Measurements from ENCODE around the gene NUTF2. TPM values are rescaled to one million over a fixed set of nuclear protein-coding genes. Genes with fewer than 3 reads are reported as not detected.
A peak's percentile ranks its signal among the peaks of the same experiment; 100 is the strongest.

NUTF2 gene
- total RNA-seq, 1 experiment from 2014 or later, result 200 TPM

DNA sequence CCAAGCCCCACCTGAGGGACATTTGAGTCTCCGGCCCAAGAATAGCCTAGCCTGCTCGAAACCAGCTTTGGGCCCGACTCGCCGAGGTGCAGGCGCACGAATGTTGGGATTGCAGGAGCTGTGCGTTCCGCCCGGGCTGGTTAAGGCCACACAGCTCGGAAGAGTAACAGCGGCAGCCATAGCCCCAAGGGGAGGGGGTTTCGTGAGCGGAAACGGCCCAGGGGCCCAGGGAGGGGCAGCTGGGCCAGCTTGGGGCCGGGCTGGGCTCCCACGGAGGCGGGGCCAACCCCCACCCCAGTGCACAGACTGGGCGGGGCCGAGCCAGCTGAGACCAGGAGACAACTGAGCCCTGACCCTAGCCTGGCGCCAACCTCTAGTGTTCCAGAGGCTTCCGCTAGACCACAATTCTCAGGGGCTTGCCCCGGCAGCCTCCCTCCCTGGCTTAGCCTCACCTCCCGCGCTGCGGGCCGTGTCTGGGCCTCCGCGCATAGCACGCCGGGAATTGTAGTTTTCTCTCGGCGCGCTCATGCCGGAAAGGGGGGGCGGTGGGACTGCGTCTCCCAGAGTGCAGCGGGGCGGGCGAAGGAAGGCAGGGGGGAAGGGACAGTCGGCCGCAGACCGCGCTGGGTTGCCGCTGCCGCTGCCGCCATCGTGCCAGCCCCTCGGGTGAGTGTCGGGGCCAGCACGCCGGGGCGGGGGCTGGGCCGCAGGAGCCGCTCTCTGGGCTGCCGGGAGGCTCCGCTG, at the start of gene NUTF2 (continued):
- TF ChIP-seq, protein P1, sequence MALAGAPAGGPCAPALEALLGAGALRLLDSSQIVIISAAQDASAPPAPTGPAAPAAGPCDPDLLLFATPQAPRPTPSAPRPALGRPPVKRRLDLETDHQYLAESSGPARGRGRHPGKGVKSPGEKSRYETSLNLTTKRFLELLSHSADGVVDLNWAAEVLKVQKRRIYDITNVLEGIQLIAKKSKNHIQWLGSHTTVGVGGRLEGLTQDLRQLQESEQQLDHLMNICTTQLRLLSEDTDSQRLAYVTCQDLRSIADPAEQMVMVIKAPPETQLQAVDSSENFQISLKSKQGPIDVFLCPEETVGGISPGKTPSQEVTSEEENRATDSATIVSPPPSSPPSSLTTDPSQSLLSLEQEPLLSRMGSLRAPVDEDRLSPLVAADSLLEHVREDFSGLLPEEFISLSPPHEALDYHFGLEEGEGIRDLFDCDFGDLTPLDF (CRISPR knock-in tag; IDR thresholded peaks at IDR 0.05), result peak; percentile 33; the same call in 1 of the 2 replicates

DNA sequence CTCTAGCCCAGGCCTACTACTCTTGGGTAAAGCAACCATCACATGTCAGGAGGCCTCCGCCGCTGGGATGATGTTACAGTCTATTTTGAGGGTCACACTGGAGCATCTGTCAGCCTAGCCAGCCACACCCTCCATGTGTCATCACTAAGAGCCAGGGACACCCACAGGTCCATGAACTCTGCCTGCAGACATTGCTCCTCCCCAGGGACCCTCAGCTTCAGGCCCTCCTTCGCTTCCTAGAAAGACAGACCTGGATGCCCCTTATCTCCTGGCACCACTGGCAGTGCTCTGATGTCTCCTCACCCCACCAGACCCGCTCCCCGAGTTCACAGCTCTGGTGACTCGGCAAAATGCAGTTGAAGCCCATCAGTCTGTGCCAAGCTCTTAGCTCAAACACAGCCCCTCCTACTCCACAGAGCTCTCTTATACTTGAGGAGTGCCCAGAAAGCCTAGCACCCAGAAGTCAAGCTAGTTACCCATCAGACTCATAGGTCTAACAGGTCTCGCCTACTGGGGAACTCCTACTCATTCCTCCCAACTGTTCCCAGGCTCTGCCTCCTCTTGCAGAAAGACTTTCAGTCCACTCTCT, 46.3 kb upstream of the NUTF2 start:
- no peak overlapping the region for H3K4me3 Mint-ChIP-seq
- ChIA-PET CTCF (interaction anchor here (3.6 kb wide), 1 partner anchor 16 kb away, joined by 19 read pairs; no protein-coding TSS in a partner anchor), POLR2A (no interaction called here)
- H3K27me3 Mint-ChIP-seq (ENCODE audit: low read depth), result no peaks in the 10 kb centered on the region
- ATAC-seq (no peak), DNase-seq (ENCODE audit: low spot score) (no peak)
- TF ChIP-seq, protein P2, sequence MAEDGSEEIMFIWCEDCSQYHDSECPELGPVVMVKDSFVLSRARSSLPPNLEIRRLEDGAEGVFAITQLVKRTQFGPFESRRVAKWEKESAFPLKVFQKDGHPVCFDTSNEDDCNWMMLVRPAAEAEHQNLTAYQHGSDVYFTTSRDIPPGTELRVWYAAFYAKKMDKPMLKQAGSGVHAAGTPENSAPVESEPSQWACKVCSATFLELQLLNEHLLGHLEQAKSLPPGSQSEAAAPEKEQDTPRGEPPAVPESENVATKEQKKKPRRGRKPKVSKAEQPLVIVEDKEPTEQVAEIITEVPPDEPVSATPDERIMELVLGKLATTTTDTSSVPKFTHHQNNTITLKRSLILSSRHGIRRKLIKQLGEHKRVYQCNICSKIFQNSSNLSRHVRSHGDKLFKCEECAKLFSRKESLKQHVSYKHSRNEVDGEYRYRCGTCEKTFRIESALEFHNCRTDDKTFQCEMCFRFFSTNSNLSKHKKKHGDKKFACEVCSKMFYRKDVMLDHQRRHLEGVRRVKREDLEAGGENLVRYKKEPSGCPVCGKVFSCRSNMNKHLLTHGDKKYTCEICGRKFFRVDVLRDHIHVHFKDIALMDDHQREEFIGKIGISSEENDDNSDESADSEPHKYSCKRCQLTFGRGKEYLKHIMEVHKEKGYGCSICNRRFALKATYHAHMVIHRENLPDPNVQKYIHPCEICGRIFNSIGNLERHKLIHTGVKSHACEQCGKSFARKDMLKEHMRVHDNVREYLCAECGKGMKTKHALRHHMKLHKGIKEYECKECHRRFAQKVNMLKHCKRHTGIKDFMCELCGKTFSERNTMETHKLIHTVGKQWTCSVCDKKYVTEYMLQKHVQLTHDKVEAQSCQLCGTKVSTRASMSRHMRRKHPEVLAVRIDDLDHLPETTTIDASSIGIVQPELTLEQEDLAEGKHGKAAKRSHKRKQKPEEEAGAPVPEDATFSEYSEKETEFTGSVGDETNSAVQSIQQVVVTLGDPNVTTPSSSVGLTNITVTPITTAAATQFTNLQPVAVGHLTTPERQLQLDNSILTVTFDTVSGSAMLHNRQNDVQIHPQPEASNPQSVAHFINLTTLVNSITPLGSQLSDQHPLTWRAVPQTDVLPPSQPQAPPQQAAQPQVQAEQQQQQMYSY (CRISPR knock-in tag; IDR thresholded peaks at IDR 0.05), result no peak
- TF ChIP-seq, protein P3, sequence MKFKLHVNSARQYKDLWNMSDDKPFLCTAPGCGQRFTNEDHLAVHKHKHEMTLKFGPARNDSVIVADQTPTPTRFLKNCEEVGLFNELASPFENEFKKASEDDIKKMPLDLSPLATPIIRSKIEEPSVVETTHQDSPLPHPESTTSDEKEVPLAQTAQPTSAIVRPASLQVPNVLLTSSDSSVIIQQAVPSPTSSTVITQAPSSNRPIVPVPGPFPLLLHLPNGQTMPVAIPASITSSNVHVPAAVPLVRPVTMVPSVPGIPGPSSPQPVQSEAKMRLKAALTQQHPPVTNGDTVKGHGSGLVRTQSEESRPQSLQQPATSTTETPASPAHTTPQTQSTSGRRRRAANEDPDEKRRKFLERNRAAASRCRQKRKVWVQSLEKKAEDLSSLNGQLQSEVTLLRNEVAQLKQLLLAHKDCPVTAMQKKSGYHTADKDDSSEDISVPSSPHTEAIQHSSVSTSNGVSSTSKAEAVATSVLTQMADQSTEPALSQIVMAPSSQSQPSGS (CRISPR knock-in tag; IDR thresholded peaks at IDR 0.05; ENCODE audit: borderline replicate concordance, low read depth), result no peak
- TF ChIP-seq IRF2 (CRISPR knock-in tag; IDR thresholded peaks at IDR 0.05; ENCODE audit: borderline replicate concordance, low read depth) (no peak), CREM (CRISPR knock-in tag; IDR thresholded peaks at IDR 0.05) (no peak), NR2C2 (CRISPR knock-in tag; IDR thresholded peaks at IDR 0.05) (no peak), ZNF121 (CRISPR knock-in tag; IDR thresholded peaks at IDR 0.05) (no peak)
- TF ChIP-seq, protein P4, sequence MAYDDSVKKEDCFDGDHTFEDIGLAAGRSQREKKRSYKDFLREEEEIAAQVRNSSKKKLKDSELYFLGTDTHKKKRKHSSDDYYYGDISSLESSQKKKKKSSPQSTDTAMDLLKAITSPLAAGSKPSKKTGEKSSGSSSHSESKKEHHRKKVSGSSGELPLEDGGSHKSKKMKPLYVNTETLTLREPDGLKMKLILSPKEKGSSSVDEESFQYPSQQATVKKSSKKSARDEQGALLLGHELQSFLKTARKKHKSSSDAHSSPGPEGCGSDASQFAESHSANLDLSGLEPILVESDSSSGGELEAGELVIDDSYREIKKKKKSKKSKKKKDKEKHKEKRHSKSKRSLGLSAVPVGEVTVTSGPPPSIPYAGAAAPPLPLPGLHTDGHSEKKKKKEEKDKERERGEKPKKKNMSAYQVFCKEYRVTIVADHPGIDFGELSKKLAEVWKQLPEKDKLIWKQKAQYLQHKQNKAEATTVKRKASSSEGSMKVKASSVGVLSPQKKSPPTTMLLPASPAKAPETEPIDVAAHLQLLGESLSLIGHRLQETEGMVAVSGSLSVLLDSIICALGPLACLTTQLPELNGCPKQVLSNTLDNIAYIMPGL (CRISPR knock-in tag; IDR thresholded peaks at IDR 0.05), result no peak
- TF ChIP-seq, protein P5, sequence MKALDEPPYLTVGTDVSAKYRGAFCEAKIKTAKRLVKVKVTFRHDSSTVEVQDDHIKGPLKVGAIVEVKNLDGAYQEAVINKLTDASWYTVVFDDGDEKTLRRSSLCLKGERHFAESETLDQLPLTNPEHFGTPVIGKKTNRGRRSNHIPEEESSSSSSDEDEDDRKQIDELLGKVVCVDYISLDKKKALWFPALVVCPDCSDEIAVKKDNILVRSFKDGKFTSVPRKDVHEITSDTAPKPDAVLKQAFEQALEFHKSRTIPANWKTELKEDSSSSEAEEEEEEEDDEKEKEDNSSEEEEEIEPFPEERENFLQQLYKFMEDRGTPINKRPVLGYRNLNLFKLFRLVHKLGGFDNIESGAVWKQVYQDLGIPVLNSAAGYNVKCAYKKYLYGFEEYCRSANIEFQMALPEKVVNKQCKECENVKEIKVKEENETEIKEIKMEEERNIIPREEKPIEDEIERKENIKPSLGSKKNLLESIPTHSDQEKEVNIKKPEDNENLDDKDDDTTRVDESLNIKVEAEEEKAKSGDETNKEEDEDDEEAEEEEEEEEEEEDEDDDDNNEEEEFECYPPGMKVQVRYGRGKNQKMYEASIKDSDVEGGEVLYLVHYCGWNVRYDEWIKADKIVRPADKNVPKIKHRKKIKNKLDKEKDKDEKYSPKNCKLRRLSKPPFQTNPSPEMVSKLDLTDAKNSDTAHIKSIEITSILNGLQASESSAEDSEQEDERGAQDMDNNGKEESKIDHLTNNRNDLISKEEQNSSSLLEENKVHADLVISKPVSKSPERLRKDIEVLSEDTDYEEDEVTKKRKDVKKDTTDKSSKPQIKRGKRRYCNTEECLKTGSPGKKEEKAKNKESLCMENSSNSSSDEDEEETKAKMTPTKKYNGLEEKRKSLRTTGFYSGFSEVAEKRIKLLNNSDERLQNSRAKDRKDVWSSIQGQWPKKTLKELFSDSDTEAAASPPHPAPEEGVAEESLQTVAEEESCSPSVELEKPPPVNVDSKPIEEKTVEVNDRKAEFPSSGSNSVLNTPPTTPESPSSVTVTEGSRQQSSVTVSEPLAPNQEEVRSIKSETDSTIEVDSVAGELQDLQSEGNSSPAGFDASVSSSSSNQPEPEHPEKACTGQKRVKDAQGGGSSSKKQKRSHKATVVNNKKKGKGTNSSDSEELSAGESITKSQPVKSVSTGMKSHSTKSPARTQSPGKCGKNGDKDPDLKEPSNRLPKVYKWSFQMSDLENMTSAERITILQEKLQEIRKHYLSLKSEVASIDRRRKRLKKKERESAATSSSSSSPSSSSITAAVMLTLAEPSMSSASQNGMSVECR (CRISPR knock-in tag; IDR thresholded peaks at IDR 0.05; ENCODE audit: borderline replicate concordance), result no peak
- TF ChIP-seq, protein P6, sequence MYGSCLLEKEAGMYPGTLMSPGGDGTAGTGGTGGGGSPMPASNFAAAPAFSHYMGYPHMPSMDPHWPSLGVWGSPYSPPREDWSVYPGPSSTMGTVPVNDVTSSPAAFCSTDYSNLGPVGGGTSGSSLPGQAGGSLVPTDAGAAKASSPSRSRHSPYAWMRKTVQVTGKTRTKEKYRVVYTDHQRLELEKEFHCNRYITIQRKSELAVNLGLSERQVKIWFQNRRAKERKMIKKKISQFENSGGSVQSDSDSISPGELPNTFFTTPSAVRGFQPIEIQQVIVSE (CRISPR knock-in tag; IDR thresholded peaks at IDR 0.05; ENCODE audit: borderline replicate concordance), result no peak
- H3K36me3 Mint-ChIP-seq, result peaks cover 18% of the 10 kb centered on the region
- H3K27ac Mint-ChIP-seq, result no peak overlapping the region; the same call in 1 of the 2 replicates
- H3K4me1 Mint-ChIP-seq, result peaks cover 3% of the 10 kb centered on the region
- no peaks in the 10 kb centered on the region for H3K9me3 Mint-ChIP-seq

Data from WTC11 (cell line).